ENCODE results near the gene MAN2A2.
A peak's percentile ranks its signal among the peaks of the same experiment; 100 is the strongest.

Gene MAN2A2

GRCh38 chr15:90876512-90877170 is 26.5 kb upstream of the MAN2A2 start:
- DNase-seq, result no peak
- H3K9me3 Mint-ChIP-seq, result no peaks in the 10 kb centered on the region
- H3K4me1 Mint-ChIP-seq, result peaks cover 22% of the 10 kb centered on the region
- no peak for ATAC-seq
- H3K36me3 Mint-ChIP-seq (ENCODE audit: low read depth), result peaks cover 55% of the 10 kb centered on the region
- no peaks in the 10 kb centered on the region for H3K27me3 Mint-ChIP-seq
- no peak overlapping the region for H3K4me3 Mint-ChIP-seq
- H3K27ac Mint-ChIP-seq, result peak overlapping the region; percentile 65

GRCh38 chr15:90877315-90877714 is 25.8 kb upstream of the MAN2A2 start:
- Mint-ChIP-seq H3K4me3 (no peak overlapping the region), H3K36me3 (ENCODE audit: low read depth) (peaks cover 53% of the 10 kb centered on the region), H3K27me3 (no peaks in the 10 kb centered on the region), H3K27ac (no peak overlapping the region), H3K9me3 (no peaks in the 10 kb centered on the region), H3K4me1 (peaks cover 21% of the 10 kb centered on the region)
- ATAC-seq (no peak), DNase-seq (no peak)

- Mint-ChIP-seq H3K9me3 (no peaks in the 10 kb centered on the region), H3K4me3 (no peak overlapping the region), H3K27me3 (no peaks in the 10 kb centered on the region), H3K36me3 (ENCODE audit: low read depth) (peaks cover 47% of the 10 kb centered on the region), H3K27ac (no peak overlapping the region), H3K4me1 (peaks cover 15% of the 10 kb centered on the region)
- DNase-seq (no peak), ATAC-seq (no peak)
Measured at GRCh38 chr15:90877996-90878395, 25.1 kb upstream of the MAN2A2 start.

GRCh38 chr15:90878660-90879059 is 24.4 kb upstream of the MAN2A2 start:
- Mint-ChIP-seq H3K36me3 (ENCODE audit: low read depth) (peaks cover 43% of the 10 kb centered on the region), H3K4me3 (no peak overlapping the region), H3K4me1 (peaks cover 15% of the 10 kb centered on the region), H3K27ac (no peak overlapping the region), H3K27me3 (no peaks in the 10 kb centered on the region), H3K9me3 (no peaks in the 10 kb centered on the region)
- no peak for DNase-seq
- no peak for ATAC-seq

GRCh38 chr15:90879730-90880366 is 23.3 kb upstream of the MAN2A2 start:
- ATAC-seq (no peak), DNase-seq (no peak)
- H3K36me3 Mint-ChIP-seq (ENCODE audit: low read depth), result peaks cover 41% of the 10 kb centered on the region
- no peak overlapping the region for H3K4me3 Mint-ChIP-seq
- H3K9me3 Mint-ChIP-seq, result no peaks in the 10 kb centered on the region
- peaks cover 1% of the 10 kb centered on the region for H3K27me3 Mint-ChIP-seq
- peaks cover 6% of the 10 kb centered on the region for H3K4me1 Mint-ChIP-seq
- no peak overlapping the region for H3K27ac Mint-ChIP-seq

GRCh38 chr15:90880381-90881145 is 22.5 kb upstream of the MAN2A2 start:
- Mint-ChIP-seq H3K27ac (no peak overlapping the region), H3K36me3 (ENCODE audit: low read depth) (peaks cover 36% of the 10 kb centered on the region)

GRCh38 chr15:90881181-90881977 is 21.7 kb upstream of the MAN2A2 start:
- Mint-ChIP-seq H3K27me3 (peaks cover 3% of the 10 kb centered on the region), H3K4me1 (peaks cover 19% of the 10 kb centered on the region), H3K27ac (no peak overlapping the region), H3K36me3 (ENCODE audit: low read depth) (peaks cover 32% of the 10 kb centered on the region), H3K9me3 (no peaks in the 10 kb centered on the region), H3K4me3 (no peak overlapping the region)
- no peak for DNase-seq
- ATAC-seq, result no peak

More at GRCh38 chr15:90880381-90881145, 22.5 kb upstream of the MAN2A2 start:
- H3K4me1 Mint-ChIP-seq, result peaks cover 11% of the 10 kb centered on the region
- no peak overlapping the region for H3K4me3 Mint-ChIP-seq
- peaks cover 3% of the 10 kb centered on the region for H3K27me3 Mint-ChIP-seq
- no peaks in the 10 kb centered on the region for H3K9me3 Mint-ChIP-seq
- ATAC-seq (no peak), DNase-seq (no peak)

GRCh38 chr15:90881978-90882721 is 21.0 kb upstream of the MAN2A2 start:
- no peak for DNase-seq
- Mint-ChIP-seq H3K36me3 (ENCODE audit: low read depth) (peaks cover 24% of the 10 kb centered on the region), H3K27ac (no peak overlapping the region), H3K4me1 (peaks cover 19% of the 10 kb centered on the region), H3K4me3 (no peak overlapping the region), H3K9me3 (no peaks in the 10 kb centered on the region), H3K27me3 (peaks cover 3% of the 10 kb centered on the region)
- ATAC-seq, result no peak

- ATAC-seq (peak; percentile 9), DNase-seq (no peak)
- Mint-ChIP-seq H3K36me3 (ENCODE audit: low read depth) (peaks cover 16% of the 10 kb centered on the region), H3K9me3 (no peaks in the 10 kb centered on the region), H3K27ac (no peak overlapping the region), H3K4me1 (peaks cover 19% of the 10 kb centered on the region), H3K4me3 (no peak overlapping the region), H3K27me3 (peaks cover 4% of the 10 kb centered on the region)
Measured at GRCh38 chr15:90882781-90883525, 20.1 kb upstream of the MAN2A2 start.

GRCh38 chr15:90883526-90883975 is 19.6 kb upstream of the MAN2A2 start:
- Mint-ChIP-seq H3K36me3 (ENCODE audit: low read depth) (peaks cover 10% of the 10 kb centered on the region), H3K27me3 (peaks cover 4% of the 10 kb centered on the region), H3K4me1 (peaks cover 19% of the 10 kb centered on the region), H3K27ac (peak overlapping the region; percentile 49), H3K9me3 (no peaks in the 10 kb centered on the region), H3K4me3 (no peak overlapping the region)
- ATAC-seq (peak; percentile 6), DNase-seq (no peak)

- Mint-ChIP-seq H3K27ac (peak within 1 kb of the TSS; percentile 49), H3K4me1 (peaks cover 19% of the 10 kb centered on the region), H3K9me3 (no peaks in the 10 kb centered on the region), H3K4me3 (peak within 1 kb of the TSS; percentile 49), H3K27me3 (peaks cover 4% of the 10 kb centered on the region), H3K36me3 (ENCODE audit: low read depth) (peaks cover 7% of the 10 kb centered on the region)
- DNase-seq (no peak), ATAC-seq (peak; percentile 2)
Measured at GRCh38 chr15:90883976-90884718, 19.0 kb upstream of the MAN2A2 start, which contains the start of gene FES. Gene FES (plus strand): TSS chr15:90884504. CDS start chr15:90885046, 542 bp downstream.

GRCh38 chr15:90884719-90885431 is 18.2 kb upstream of the MAN2A2 start:
- peak; percentile 1 for ATAC-seq
- DNase-seq, result no peak
- Mint-ChIP-seq H3K36me3 (ENCODE audit: low read depth) (no peaks in the 10 kb centered on the region), H3K27me3 (peaks cover 4% of the 10 kb centered on the region), H3K4me1 (peaks cover 19% of the 10 kb centered on the region), H3K27ac (peak overlapping the region; percentile 39), H3K9me3 (no peaks in the 10 kb centered on the region), H3K4me3 (peak overlapping the region; percentile 49)

Data from activated naive CD8-positive, alpha-beta T cell treated with anti-CD3 and anti-CD28 coated beads, Interleukin-2, amount 50 U/mL, for 24 hours (primary cell).